Smooth muscle cell (in vitro differentiated cells): ENCODE measurements around the gene NOS3. TPM values are rescaled to one million over a fixed set of nuclear protein-coding genes. Genes with fewer than 3 reads are reported as not detected.
"Not testable (repeated sequence)": the region's sequence is repeated elsewhere in the genome, so short reads cannot be mapped to it uniquely, and the experiment has no call there.

ENCODE experiments used
- DNase-seq: peaks from one replicate; lab custom pipeline; 2025; ENCODE audit not compliant: unreplicated experiment; lab: John Stamatoyannopoulos, UW
- H2AFZ ChIP-seq: fragments of 200-600 bp; sonication (generic); 2 replicates; pipeline ENCODE4 v1.6.0; 2016; ENCODE audit warnings: antibody characterized with exemption, low read depth, mild to moderate bottlenecking
- H3F3A ChIP-seq: fragments of 200-600 bp; sonication (generic); 2 replicates; pipeline ENCODE4 v1.6.0; 2017; ENCODE audit warnings: antibody characterized with exemption, low read depth
- H3K27ac ChIP-seq: fragments of 200-600 bp; sonication (generic); 2 replicates; pipeline ENCODE4 v1.5.1; 2016; ENCODE audit warnings: low read depth, mild to moderate bottlenecking
- H3K27me3 ChIP-seq: fragments of 200-600 bp; sonication (generic); 2 replicates; pipeline ENCODE4 v1.6.1; 2016; ENCODE audit warnings: low read depth, mild to moderate bottlenecking
- H3K36me3 ChIP-seq: fragments of 200-600 bp; sonication (generic); 2 replicates; pipeline ENCODE4 v1.5.1; 2016; ENCODE audit warnings: low read depth
- H3K4me1 ChIP-seq: fragments of 200-600 bp; sonication (generic); 2 replicates; pipeline ENCODE4 v1.5.1; 2016; ENCODE audit warnings: low read depth
- H3K4me2 ChIP-seq: fragments of 200-600 bp; sonication (generic); 2 replicates; pipeline ENCODE4 v1.6.0; 2016; ENCODE audit warnings: mild to moderate bottlenecking
- H3K4me3 ChIP-seq: fragments of 200-600 bp; sonication (generic); 2 replicates; pipeline ENCODE4 v1.5.1; 2016; ENCODE audit warnings: mild to moderate bottlenecking
- H3K79me2 ChIP-seq: fragments of 200-600 bp; sonication (generic); 2 replicates; pipeline ENCODE4 v1.6.0; 2016; ENCODE audit warnings: low read depth, mild to moderate bottlenecking
- H3K9ac ChIP-seq: fragments of 200-600 bp; sonication (generic); 2 replicates; pipeline ENCODE4 v1.6.0; 2016; ENCODE audit warnings: low read depth
- H3K9me3 ChIP-seq: fragments of 200-600 bp; sonication (generic); replicated peaks from 2 replicates; pipeline ENCODE4 v1.5.1; 2016; ENCODE audit warnings: low read depth
- H4K20me1 ChIP-seq: fragments of 200-600 bp; sonication (generic); 2 replicates; pipeline ENCODE4 v1.6.0; 2016; ENCODE audit warnings: low read depth
- CTCF ChIP-seq: fragments of 200-600 bp; sonication (generic); IDR thresholded peaks from 2 replicates; pipeline ENCODE4 v1.5.1; 2017; ENCODE audit warnings: borderline replicate concordance, mild to moderate bottlenecking, antibody characterized with exemption; ENCODE audit not compliant: insufficient read depth, poor library complexity, severe bottlenecking
- WGBS: methylation state at CpG from one replicate; pipeline ENCODE4 v1.1.7; 2016; ENCODE audit warnings: low lambda C conversion rate; 5-methylcytosine and 5-hydroxymethylcytosine counted together
- polyA plus RNA-seq: library from polyadenylated mRNA; unstranded; fragments of >200 nt; fragmentation: Nextera tagmentation; extraction: Ambion mirVana; gene quantifications from 2 replicates; pipeline ENCODE4 v1.2.1, GENCODE V29; 2016
- total RNA-seq: library from RNA; depleted of rRNA; stranded (reverse); fragments of >200 nt; gene quantifications from 2 replicates; pipeline ENCODE4 v1.2.3, GENCODE V29; 2014

Gene NOS3
- total and polyA plus RNA-seq, 2 experiments from 2014 or later, result 3.4 to 11.7 TPM

GRCh38 chr7:151039850-151040548 lies 49.2 kb downstream of the NOS3 start:
- DNase-seq, result no peak
- Histone ChIP-seq H2AFZ (no peak overlapping the region), H3K27me3 (no peaks in the 10 kb centered on the region), H3K27ac (peak overlapping the region; percentile 98), H3K9ac (peak overlapping the region; percentile 53), H3K9me3 (no peaks in the 10 kb centered on the region), H3K4me2 (peak overlapping the region; percentile 69), H3F3A (peaks cover 21% of the 10 kb centered on the region), H4K20me1 (no peaks in the 10 kb centered on the region), H3K36me3 (no peaks in the 10 kb centered on the region), H3K4me1 (peaks cover 4% of the 10 kb centered on the region), H3K79me2 (no peaks in the 10 kb centered on the region), H3K4me3 (no peak overlapping the region)
- TF ChIP-seq CTCF, result no peak
- WGBS, result 66% methylated on average over 18 of the region's 18 CpGs

DNA sequence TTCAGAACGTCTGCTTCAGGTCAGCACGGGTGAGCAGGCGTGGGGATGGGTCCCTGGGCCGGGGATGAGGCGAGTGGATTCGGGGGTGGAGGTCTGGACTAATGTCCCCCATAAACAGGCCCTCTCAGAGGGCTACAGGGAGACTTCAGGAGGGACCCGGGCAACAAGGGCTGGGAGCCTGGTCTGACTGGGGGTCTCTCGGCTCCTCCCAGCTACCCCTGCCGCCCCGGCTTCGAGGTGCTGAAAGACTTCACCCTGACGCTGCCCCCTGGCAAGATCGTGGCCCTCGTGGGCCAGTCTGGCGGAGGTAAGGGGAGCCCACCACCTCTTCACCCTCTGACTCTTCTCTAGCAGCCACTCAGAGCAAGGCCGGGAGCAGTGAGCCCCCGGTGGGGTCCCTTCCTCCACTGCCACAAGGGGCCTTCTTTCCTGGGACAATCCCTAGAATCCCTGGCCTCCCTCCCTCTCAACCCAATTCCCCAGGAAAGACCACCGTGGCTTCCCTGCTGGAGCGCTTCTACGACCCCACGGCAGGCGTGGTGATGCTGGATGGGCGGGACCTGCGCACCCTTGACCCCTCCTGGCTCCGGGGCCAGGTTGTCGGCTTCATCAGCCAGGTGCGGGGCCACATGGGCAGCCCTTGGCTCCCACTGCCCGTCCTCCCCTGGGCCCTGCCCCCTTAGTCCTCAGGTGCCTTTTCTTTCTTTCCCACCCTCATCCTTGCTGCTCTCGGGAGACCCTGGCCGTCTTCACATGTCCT lies 50.0 kb downstream of the NOS3 start:
- peaks cover 21% of the 10 kb centered on the region for H3F3A ChIP-seq
- H3K36me3 ChIP-seq, result no peaks in the 10 kb centered on the region
- H3K9ac ChIP-seq, result peak overlapping the region; percentile 53
- H3K4me1 ChIP-seq, result peaks cover 4% of the 10 kb centered on the region
- H3K4me2 ChIP-seq, result peak overlapping the region; percentile 69
- no peaks in the 10 kb centered on the region for H3K79me2 ChIP-seq
- H3K27ac ChIP-seq, result peak overlapping the region; percentile 98
- no peaks in the 10 kb centered on the region for H3K27me3 ChIP-seq
- no peaks in the 10 kb centered on the region for H4K20me1 ChIP-seq
- DNase-seq, result no peak
- WGBS, result 96% methylated on average over 30 of the region's 30 CpGs
- H2AFZ ChIP-seq, result no peak overlapping the region
- TF ChIP-seq CTCF, result no peak
- H3K9me3 ChIP-seq, result no peaks in the 10 kb centered on the region
- H3K4me3 ChIP-seq, result no peak overlapping the region

DNA sequence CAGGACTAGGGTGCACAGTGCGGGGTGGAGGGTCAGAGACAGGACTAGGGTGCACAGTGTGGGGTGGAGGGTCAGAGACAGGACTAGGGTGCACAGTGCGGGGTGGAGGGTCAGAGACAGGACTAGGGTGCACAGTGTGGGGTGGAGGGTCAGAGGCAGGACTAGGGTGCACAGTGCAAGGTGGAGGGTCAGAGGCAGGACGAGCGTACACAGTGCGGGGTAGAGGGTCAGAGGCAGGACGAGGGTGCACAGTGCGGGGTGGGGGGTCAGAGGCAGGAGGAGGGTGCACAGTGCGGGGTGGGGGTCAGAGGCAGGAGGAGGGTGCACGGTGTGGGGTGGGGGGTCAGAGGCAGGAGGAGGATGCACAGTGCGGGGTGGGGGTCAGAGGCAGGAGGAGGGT lies 52.6 kb downstream of the NOS3 start:
- H3F3A ChIP-seq, result peaks cover 14% of the 10 kb centered on the region
- WGBS, result 100% methylated on average over 2 of the region's 10 CpGs
- not testable (repeated sequence) for H3K4me2 ChIP-seq, H3K36me3 ChIP-seq, DNase-seq, H3K9ac ChIP-seq, H3K79me2 ChIP-seq, H3K27ac ChIP-seq, H3K4me1 ChIP-seq, H3K9me3 ChIP-seq, H2AFZ ChIP-seq, H3K4me3 ChIP-seq, H4K20me1 ChIP-seq, H3K27me3 ChIP-seq

DNA sequence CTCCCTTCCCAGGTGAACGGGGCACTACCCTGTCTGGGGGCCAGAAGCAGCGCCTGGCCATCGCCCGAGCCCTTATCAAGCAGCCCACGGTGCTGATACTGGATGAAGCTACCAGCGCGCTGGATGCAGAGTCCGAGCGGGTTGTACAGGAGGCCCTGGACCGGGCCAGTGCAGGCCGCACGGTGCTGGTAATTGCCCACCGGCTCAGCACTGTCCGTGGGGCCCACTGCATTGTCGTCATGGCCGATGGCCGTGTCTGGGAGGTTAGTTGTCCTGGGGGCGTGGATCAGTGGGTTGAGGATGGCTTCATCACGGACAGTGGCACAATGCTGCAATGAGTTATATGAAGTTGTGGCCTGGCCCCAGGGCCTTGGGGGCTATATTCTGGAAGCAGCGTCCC lies 53.1 kb downstream of the NOS3 start:
- H3K4me2 ChIP-seq, result no peak overlapping the region
- no peak overlapping the region for H3K27ac ChIP-seq
- no peaks in the 10 kb centered on the region for H3K9me3 ChIP-seq
- no peak overlapping the region for H3K4me3 ChIP-seq
- no peak for DNase-seq
- H3K79me2 ChIP-seq, result no peaks in the 10 kb centered on the region
- H3F3A ChIP-seq, result peaks cover 9% of the 10 kb centered on the region
- H2AFZ ChIP-seq, result no peak overlapping the region
- no peak for TF ChIP-seq CTCF
- no peaks in the 10 kb centered on the region for H4K20me1 ChIP-seq
- 95% methylated on average over 20 of the region's 20 CpGs for WGBS
- no peaks in the 10 kb centered on the region for H3K36me3 ChIP-seq
- H3K9ac ChIP-seq, result no peak overlapping the region
- no peaks in the 10 kb centered on the region for H3K27me3 ChIP-seq
- H3K4me1 ChIP-seq, result peaks cover 4% of the 10 kb centered on the region
